ENCODE results near the gene C6orf15. TPM values are rescaled to one million over a fixed set of nuclear protein-coding genes. Genes with fewer than 3 reads are reported as not detected.

Gene C6orf15
- total RNA-seq, 1 donor: not detected

- H3K4me1 ChIP-seq (ENCODE audit: insufficient read depth, low read length): no peaks in the 10 kb centered on the region
- H3K4me3 ChIP-seq (ENCODE audit: low read length): no peak overlapping the region
- H3K27me3 ChIP-seq (ENCODE audit: insufficient read depth, low read length): no peaks in the 10 kb centered on the region
- H3K9me3 ChIP-seq (ENCODE audit: low read depth, low read length): no peaks in the 10 kb centered on the region
These were observed 8.9 kb upstream of the C6orf15 start for GRCh38 chr6:31121131-31121790.

GRCh38 chr6:31120151-31120915 is 8.0 kb upstream of the C6orf15 start, which contains the start of gene CDSN:
TSS of gene CDSN (minus strand) at chr6:31120446. CDS start at chr6:31120419, 27 bp downstream.
- no peaks in the 10 kb centered on the region for H3K4me1 ChIP-seq (ENCODE audit: insufficient read depth, low read length)
- no peaks in the 10 kb centered on the region for H3K9me3 ChIP-seq (ENCODE audit: low read depth, low read length)
- H3K4me3 ChIP-seq (ENCODE audit: low read length): no peak within 1 kb of the TSS
- no peaks in the 10 kb centered on the region for H3K27me3 ChIP-seq (ENCODE audit: insufficient read depth, low read length)

- no peaks in the 10 kb centered on the region for H3K9me3 ChIP-seq (ENCODE audit: low read depth, low read length)
- no peak overlapping the region for H3K4me3 ChIP-seq (ENCODE audit: low read length)
- no peaks in the 10 kb centered on the region for H3K4me1 ChIP-seq (ENCODE audit: insufficient read depth, low read length)
- no peaks in the 10 kb centered on the region for H3K27me3 ChIP-seq (ENCODE audit: insufficient read depth, low read length)
These were observed 5.8 kb upstream of the C6orf15 start for GRCh38 chr6:31118178-31118577.

- no peaks in the 10 kb centered on the region for H3K4me1 ChIP-seq (ENCODE audit: insufficient read depth, low read length)
- no peaks in the 10 kb centered on the region for H3K27me3 ChIP-seq (ENCODE audit: insufficient read depth, low read length)
- H3K9me3 ChIP-seq (ENCODE audit: low read depth, low read length): no peaks in the 10 kb centered on the region
- no peak overlapping the region for H3K4me3 ChIP-seq (ENCODE audit: low read length)
These were observed 4.4 kb upstream of the C6orf15 start for GRCh38 chr6:31116661-31117385.

GRCh38 chr6:31115941-31116560 is 3.7 kb upstream of the C6orf15 start:
- no peak overlapping the region for H3K4me3 ChIP-seq (ENCODE audit: low read length)
- H3K9me3 ChIP-seq (ENCODE audit: low read depth, low read length): no peaks in the 10 kb centered on the region
- H3K4me1 ChIP-seq (ENCODE audit: insufficient read depth, low read length): no peaks in the 10 kb centered on the region
- H3K27me3 ChIP-seq (ENCODE audit: insufficient read depth, low read length): no peaks in the 10 kb centered on the region

GRCh38 chr6:31114970-31115849 is 2.8 kb upstream of the C6orf15 start:
- no peaks in the 10 kb centered on the region for H3K27me3 ChIP-seq (ENCODE audit: insufficient read depth, low read length)
- H3K9me3 ChIP-seq (ENCODE audit: low read depth, low read length): no peaks in the 10 kb centered on the region
- H3K4me3 ChIP-seq (ENCODE audit: low read length): no peak overlapping the region
- no peaks in the 10 kb centered on the region for H3K4me1 ChIP-seq (ENCODE audit: insufficient read depth, low read length)

GRCh38 chr6:31114541-31114878 is 2.1 kb upstream of the C6orf15 start, which contains the start of gene PSORS1C1:
TSS of gene PSORS1C1 (plus strand) at chr6:31114800. CDS start at chr6:31129633, 14,833 bp downstream.
- Histone ChIP-seq H3K4me1 (ENCODE audit: insufficient read depth, low read length) (no peaks in the 10 kb centered on the region), H3K4me3 (ENCODE audit: low read length) (no peak within 1 kb of the TSS), H3K27me3 (ENCODE audit: insufficient read depth, low read length) (no peaks in the 10 kb centered on the region), H3K9me3 (ENCODE audit: low read depth, low read length) (no peaks in the 10 kb centered on the region)

GRCh38 chr6:31113861-31114540 is 1.6 kb upstream of the C6orf15 start:
- Histone ChIP-seq H3K9me3 (ENCODE audit: low read depth, low read length) (no peaks in the 10 kb centered on the region), H3K4me1 (ENCODE audit: insufficient read depth, low read length) (no peaks in the 10 kb centered on the region), H3K4me3 (ENCODE audit: low read length) (no peak overlapping the region), H3K27me3 (ENCODE audit: insufficient read depth, low read length) (no peaks in the 10 kb centered on the region)

- Histone ChIP-seq H3K9me3 (ENCODE audit: low read depth, low read length) (no peaks in the 10 kb centered on the region), H3K4me3 (ENCODE audit: low read length) (no peak overlapping the region), H3K27me3 (ENCODE audit: insufficient read depth, low read length) (no peaks in the 10 kb centered on the region), H3K4me1 (ENCODE audit: insufficient read depth, low read length) (peaks cover 4% of the 10 kb centered on the region)
These were observed 663 bp downstream of the C6orf15 start for GRCh38 chr6:31111712-31112111.

GRCh38 chr6:31110825-31111582 is 1.4 kb downstream of the C6orf15 start:
- Histone ChIP-seq H3K9me3 (ENCODE audit: low read depth, low read length) (no peaks in the 10 kb centered on the region), H3K27me3 (ENCODE audit: insufficient read depth, low read length) (no peaks in the 10 kb centered on the region), H3K4me3 (ENCODE audit: low read length) (no peak overlapping the region), H3K4me1 (ENCODE audit: insufficient read depth, low read length) (peaks cover 4% of the 10 kb centered on the region)

GRCh38 chr6:31107052-31107451 is 5.3 kb downstream of the C6orf15 start:
- Histone ChIP-seq H3K4me3 (ENCODE audit: low read length) (no peak overlapping the region), H3K9me3 (ENCODE audit: low read depth, low read length) (no peaks in the 10 kb centered on the region), H3K27me3 (ENCODE audit: insufficient read depth, low read length) (no peaks in the 10 kb centered on the region), H3K4me1 (ENCODE audit: insufficient read depth, low read length) (peaks cover 4% of the 10 kb centered on the region)

- H3K9me3 ChIP-seq (ENCODE audit: low read depth, low read length): no peaks in the 10 kb centered on the region
- H3K4me1 ChIP-seq (ENCODE audit: insufficient read depth, low read length): no peaks in the 10 kb centered on the region
- H3K4me3 ChIP-seq (ENCODE audit: low read length): no peak overlapping the region
- no peaks in the 10 kb centered on the region for H3K27me3 ChIP-seq (ENCODE audit: insufficient read depth, low read length)
These were observed 9.2 kb downstream of the C6orf15 start for GRCh38 chr6:31103136-31103535.

- Histone ChIP-seq H3K4me1 (ENCODE audit: insufficient read depth, low read length) (peaks cover 21% of the 10 kb centered on the region), H3K27me3 (ENCODE audit: insufficient read depth, low read length) (no peaks in the 10 kb centered on the region), H3K9me3 (ENCODE audit: low read depth, low read length) (no peaks in the 10 kb centered on the region), H3K4me3 (ENCODE audit: low read length) (no peak overlapping the region)
These were observed 13.9 kb downstream of the C6orf15 start for GRCh38 chr6:31098449-31098938.
